ENCODE results near the gene SMC3. TPM values are rescaled to one million over a fixed set of nuclear protein-coding genes. Genes with fewer than 3 reads are reported as not detected.
A peak's percentile ranks its signal among the peaks of the same experiment; 100 is the strongest.

The SMC3 gene
- total and polyA plus RNA-seq, 4 donors: 7.2 to 26.4 (median 18.1) TPM

- Histone ChIP-seq H3K27me3 (ENCODE audit: control insufficient read depth in 4 of 4, insufficient read depth in 4 of 4, low read length in 3 of 4) (no peaks in the 10 kb centered on the region), H3K27ac (ENCODE audit: low read depth in 1 of 2, low read length in 2 of 2) (peak overlapping the region; percentile 94), H3K36me3 (ENCODE audit: control insufficient read depth in 4 of 4, insufficient read depth in 3 of 4, low read depth in 1 of 4, low read length in 3 of 4) (peaks cover 0 to 2% (median 0%) of the 10 kb centered on the region in 4 donors), H3K9me3 (ENCODE audit: control insufficient read depth in 4 of 4, low read length in 3 of 4) (no peaks in the 10 kb centered on the region), H3K9ac (ENCODE audit: low read depth in 1 of 2, low read length in 2 of 2) (peak overlapping the region in 1 of 2 donors; percentile 88), H3K4me1 (ENCODE audit: control insufficient read depth in 4 of 4, insufficient read depth in 4 of 4, low read length in 3 of 4) (peaks cover 3 to 17% (median 8%) of the 10 kb centered on the region in 4 donors), H3K4me3 (ENCODE audit: low read depth in 1 of 3, low read length in 3 of 3) (peak overlapping the region; percentile 78 to 97 (median 93))
- TF ChIP-seq HNF4G (IDR thresholded peaks at IDR 0.05) (no peak), EGR1 (IDR thresholded peaks at IDR 0.05; ENCODE audit: low read depth in 2 of 2) (no peak), TAF1 (conservative IDR thresholded peaks at IDR 0.05) (peak; percentile 35)
- no peak for DNase-seq (ENCODE audit: low spot score)
- 57% methylated on average over 19 of the region's 19 CpGs for WGBS
Measured at GRCh38 chr10:110566472-110567200, 859 bp upstream of the SMC3 start.

GRCh38 chr10:110568055-110568735, 700 bp downstream of the SMC3 start:
- H3K4me3 ChIP-seq (ENCODE audit: low read depth in 1 of 3, low read length in 3 of 3): peak overlapping the region; percentile 78 to 97 (median 93)
- H3K36me3 ChIP-seq (ENCODE audit: control insufficient read depth in 4 of 4, insufficient read depth in 3 of 4, low read depth in 1 of 4, low read length in 3 of 4): peaks cover 0 to 2% (median 0%) of the 10 kb centered on the region in 4 donors
- no peaks in the 10 kb centered on the region for H3K27me3 ChIP-seq (ENCODE audit: control insufficient read depth in 4 of 4, insufficient read depth in 4 of 4, low read length in 3 of 4)
- peaks cover 3 to 17% (median 8%) of the 10 kb centered on the region in 4 donors for H3K4me1 ChIP-seq (ENCODE audit: control insufficient read depth in 4 of 4, insufficient read depth in 4 of 4, low read length in 3 of 4)
- TF ChIP-seq FOXA2 (IDR thresholded peaks at IDR 0.05) (no peak), NR2F2 (IDR thresholded peaks at IDR 0.05) (no peak), REST (IDR thresholded peaks at IDR 0.05) (no peak), EGR1 (IDR thresholded peaks at IDR 0.05; ENCODE audit: low read depth in 2 of 2) (no peak), MAX (IDR thresholded peaks at IDR 0.05) (no peak), YY1 (IDR thresholded peaks at IDR 0.05) (no peak), RXRA (IDR thresholded peaks at IDR 0.05) (no peak), SP1 (IDR thresholded peaks at IDR 0.05) (no peak), HNF4G (IDR thresholded peaks at IDR 0.05) (no peak), ATF3 (IDR thresholded peaks at IDR 0.05) (no peak), FOXA1 (IDR thresholded peaks at IDR 0.05) (no peak), TAF1 (conservative IDR thresholded peaks at IDR 0.05) (no peak), JUND (IDR thresholded peaks at IDR 0.05) (no peak), HNF4A (conservative IDR thresholded peaks at IDR 0.05) (no peak), GABPA (IDR thresholded peaks at IDR 0.05 in 1 of 2, conservative IDR thresholded peaks at IDR 0.05 in 1 of 2) (no peak), RAD21 (IDR thresholded peaks at IDR 0.05) (no peak), CTCF (IDR thresholded peaks at IDR 0.05; ENCODE audit: low read depth, low read length, missing input control) (no peak), ZBTB33 (IDR thresholded peaks at IDR 0.05) (no peak)
- H3K9me3 ChIP-seq (ENCODE audit: control insufficient read depth in 4 of 4, low read length in 3 of 4): no peaks in the 10 kb centered on the region
- no peak for DNase-seq (ENCODE audit: low spot score)
- WGBS: under 1% methylated on average over 40 of the region's 40 CpGs
- peak overlapping the region; percentile 85 to 99 for H3K9ac ChIP-seq (ENCODE audit: low read depth in 1 of 2, low read length in 2 of 2)
- H3K27ac ChIP-seq (ENCODE audit: low read depth in 1 of 2, low read length in 2 of 2): peak overlapping the region; percentile 94
